Measurements from ENCODE around the gene RAPGEF4.

DNA sequence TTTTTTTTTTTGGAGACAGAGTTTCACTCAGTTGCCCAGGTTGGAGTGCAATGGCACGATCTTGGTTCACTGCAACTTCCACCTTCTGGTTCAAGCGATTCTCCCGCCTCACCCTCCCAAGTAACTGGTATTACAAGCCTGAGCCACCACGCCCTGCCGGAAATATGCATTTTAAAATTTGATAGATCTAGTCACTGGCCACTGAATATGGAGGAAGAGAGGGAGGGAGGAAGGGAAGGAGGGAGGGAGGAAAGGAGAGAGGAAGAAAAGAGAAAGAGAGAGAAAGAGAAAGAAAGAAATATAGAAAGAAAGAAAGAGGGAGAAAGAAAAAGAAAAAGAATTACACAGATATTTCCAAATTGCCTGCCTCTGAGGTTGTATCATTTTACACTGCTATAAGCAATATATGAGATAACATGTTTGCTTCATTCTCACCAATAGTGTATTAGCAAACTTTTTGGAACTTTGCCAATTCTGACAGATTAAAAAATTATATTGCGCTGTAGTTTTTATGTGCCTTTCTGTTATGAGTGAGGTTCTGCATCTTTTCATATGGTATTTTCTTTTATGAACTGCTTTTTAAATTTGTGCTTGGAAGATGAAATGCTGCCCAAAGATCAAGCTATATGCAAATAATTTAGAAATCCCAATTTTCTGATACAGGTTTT, 178.8 kb downstream of the RAPGEF4 start:
- TF ChIP-seq, protein P1, sequence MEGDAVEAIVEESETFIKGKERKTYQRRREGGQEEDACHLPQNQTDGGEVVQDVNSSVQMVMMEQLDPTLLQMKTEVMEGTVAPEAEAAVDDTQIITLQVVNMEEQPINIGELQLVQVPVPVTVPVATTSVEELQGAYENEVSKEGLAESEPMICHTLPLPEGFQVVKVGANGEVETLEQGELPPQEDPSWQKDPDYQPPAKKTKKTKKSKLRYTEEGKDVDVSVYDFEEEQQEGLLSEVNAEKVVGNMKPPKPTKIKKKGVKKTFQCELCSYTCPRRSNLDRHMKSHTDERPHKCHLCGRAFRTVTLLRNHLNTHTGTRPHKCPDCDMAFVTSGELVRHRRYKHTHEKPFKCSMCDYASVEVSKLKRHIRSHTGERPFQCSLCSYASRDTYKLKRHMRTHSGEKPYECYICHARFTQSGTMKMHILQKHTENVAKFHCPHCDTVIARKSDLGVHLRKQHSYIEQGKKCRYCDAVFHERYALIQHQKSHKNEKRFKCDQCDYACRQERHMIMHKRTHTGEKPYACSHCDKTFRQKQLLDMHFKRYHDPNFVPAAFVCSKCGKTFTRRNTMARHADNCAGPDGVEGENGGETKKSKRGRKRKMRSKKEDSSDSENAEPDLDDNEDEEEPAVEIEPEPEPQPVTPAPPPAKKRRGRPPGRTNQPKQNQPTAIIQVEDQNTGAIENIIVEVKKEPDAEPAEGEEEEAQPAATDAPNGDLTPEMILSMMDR (IDR thresholded peaks at IDR 0.05 in 4 of 5, conservative IDR thresholded peaks at IDR 0.05 in 1 of 5), result no peak
- no peak for TF ChIP-seq POLR2A (IDR thresholded peaks at IDR 0.05)
